Ovary (tissue), 9 donors: ENCODE data around the gene ST6GALNAC3. TPM values are rescaled to one million over a fixed set of nuclear protein-coding genes. Genes with fewer than 3 reads are reported as not detected.

Experiments used
- DNase-seq, 5 donors: peaks; one replicate each; pipeline ENCODE4 v3.0.0-alpha.2; 2019 to 2020
- H3K27ac ChIP-seq, 2 donors: fragments of 200-600 bp; one replicate each; pipeline versions ENCODE4 v1.5.1 to v1.8.0; 2019 to 2022
- H3K27me3 ChIP-seq: fragments of 200-600 bp; one replicate; pipeline ENCODE4 v1.8.0; 2022
- H3K36me3 ChIP-seq: fragments of 200-600 bp; sonication (generic); one replicate; pipeline ENCODE4 v1.5.1; 2019
- H3K4me1 ChIP-seq: one replicate; pipeline ENCODE4 v1.8.1; 2013; ENCODE audit warnings: mild to moderate bottlenecking, moderate library complexity; ENCODE audit not compliant: insufficient read depth
- H3K4me3 ChIP-seq: fragments of 200-600 bp; sonication (generic); one replicate; pipeline ENCODE4 v1.5.1; 2017
- H3K9me3 ChIP-seq, 2 donors: fragments of 200-600 bp in 1 of 2; sonication (generic) in 1 of 2; one replicate each; pipeline versions ENCODE4 v1.5.1 to v1.8.1; 2013 to 2019; ENCODE audit warnings: mild to moderate bottlenecking in 1 of 2, moderate library complexity in 1 of 2
- CTCF ChIP-seq, 3 donors: fragments of 450-650 bp in 2 of 3; fragments of 200-600 bp in 1 of 3; IDR thresholded peaks; one replicate each; pipeline versions ENCODE4 v1.5.1 to v1.8.0; 2016 to 2022; ENCODE audit warnings: antibody characterized with exemption in 3 of 3, mild to moderate bottlenecking in 1 of 3
- EP300 ChIP-seq: sonication (generic); formaldehyde crosslinking; IDR thresholded peaks from one replicate; pipeline ENCODE4 v1.6.1; 2017; ENCODE audit warnings: antibody characterized with exemption
- POLR2A ChIP-seq: fragments of 450-650 bp; IDR thresholded peaks from one replicate; pipeline ENCODE4 v1.6.1; 2017; ENCODE audit warnings: antibody characterized with exemption, mild to moderate bottlenecking, moderate library complexity
- WGBS, 3 donors: extraction: QIAGEN DNeasy Blood & Tissue Kit in 1 of 3; methylation state at CpG; one replicate each; pipeline versions ENCODE4 v1.1.5 to v1.1.7; 2013 to 2017; 5-methylcytosine and 5-hydroxymethylcytosine counted together
- intact Hi-C, 4 donors: fragments of 100-400 bp; cut with DNase I; formaldehyde crosslinking; loops; one replicate each; pipeline versions ENCODE4 v1.11.0 to v1.15.1; 2022 to 2023
- polyA plus RNA-seq, 2 donors: library from polyadenylated mRNA; stranded (reverse); fragments of 200-250 nt in 1 of 2; fragments of 350-450 nt in 1 of 2; fragmentation: Illumina TruSeq in 1 of 2; extraction: RNeasy Lipid Tissue Mini Kit (QIAGEN cat#74804) in 1 of 2; gene quantifications; one replicate each; pipeline ENCODE4 v1.2.3, GENCODE V29; 2013 to 2014
- total RNA-seq, 7 donors: library from RNA; depleted of rRNA in 2 of 7; stranded (reverse); fragments of >200 nt in 2 of 7; fragmentation: NEBNext Ultra II Directional in 3 of 7; extraction: Animal tissue kit (Norgen Biotek cat#: 25700) in 3 of 7; gene quantifications; one replicate each; pipeline versions ENCODE4 v1.1.0 to v1.2.4, GENCODE V29; 2016 to 2023
- donor health status: DM: no; HTN: no; CAD: no; lungs with moderate emphysema.
- donor health status: DM: no; HTN: no; CAD: no.
- donor health status: Bipolar disorder and iron deficiency.
- donor health status: DM: yes; HTN: yes; CAD: no.
- donor health status: DM: no; HTN: no; CAD: no.
- donor health status: DM: yes; HTN: yes; CAD: no.

Gene ST6GALNAC3
- total and polyA plus RNA-seq, 9 donors = 1.9 to 6.7 (median 4.0) TPM

- Histone ChIP-seq H3K4me1 (no peaks in the 10 kb centered on the region), H3K36me3 (no peaks in the 10 kb centered on the region), H3K9me3 (no peaks in the 10 kb centered on the region), H3K27me3 (no peaks in the 10 kb centered on the region), H3K4me3 (no peak overlapping the region), H3K27ac (no peak overlapping the region)
- intact Hi-C loops = no loop called here
- DNase-seq = no peak
- TF ChIP-seq EP300 (no peak), CTCF (IDR thresholded peaks at IDR 0.05) (no peak), POLR2A (no peak)
- WGBS, 3 donors = 93 to 98% (median 95%) methylated on average over 2 of the region's 2 CpGs
Measured at GRCh38 chr1:76161451-76161850, 86.9 kb downstream of the ST6GALNAC3 start.

- H3K27ac ChIP-seq = no peak overlapping the region
- no peak overlapping the region for H3K4me3 ChIP-seq
- H3K27me3 ChIP-seq = no peaks in the 10 kb centered on the region
- DNase-seq = no peak
- H3K4me1 ChIP-seq = no peaks in the 10 kb centered on the region
- H3K36me3 ChIP-seq = no peaks in the 10 kb centered on the region
- TF ChIP-seq POLR2A = no peak
- TF ChIP-seq CTCF (IDR thresholded peaks at IDR 0.05) = no peak
- no peak for TF ChIP-seq EP300
- H3K9me3 ChIP-seq = no peaks in the 10 kb centered on the region
- WGBS, 3 donors = 82 to 85% (median 84%) methylated on average over 5 of the region's 5 CpGs
- intact Hi-C loops = no loop called here
Measured at GRCh38 chr1:76162254-76162653, 87.7 kb downstream of the ST6GALNAC3 start.

- H3K36me3 ChIP-seq = no peaks in the 10 kb centered on the region
- intact Hi-C loops = no loop called here
Measured at GRCh38 chr1:76164165-76164564, 89.6 kb downstream of the ST6GALNAC3 start.

GRCh38 chr1:76170084-76170483 lies 95.5 kb downstream of the ST6GALNAC3 start:
- H3K27ac ChIP-seq = no peak overlapping the region
- no peaks in the 10 kb centered on the region for H3K27me3 ChIP-seq
- no peaks in the 10 kb centered on the region for H3K4me1 ChIP-seq
- TF ChIP-seq POLR2A = no peak
- TF ChIP-seq CTCF (IDR thresholded peaks at IDR 0.05) = no peak
- TF ChIP-seq EP300 = no peak
- H3K36me3 ChIP-seq = no peaks in the 10 kb centered on the region
- DNase-seq = no peak
- intact Hi-C loops = no loop called here
- WGBS, 3 donors = 65 to 94% (median 92%) methylated on average over 2 of the region's 2 CpGs
- H3K9me3 ChIP-seq = no peaks in the 10 kb centered on the region
- no peak overlapping the region for H3K4me3 ChIP-seq

More at GRCh38 chr1:76164165-76164564, 89.6 kb downstream of the ST6GALNAC3 start:
- no peak for TF ChIP-seq EP300
- TF ChIP-seq POLR2A = no peak
- no peak for TF ChIP-seq CTCF (IDR thresholded peaks at IDR 0.05)
- no peak overlapping the region for H3K4me3 ChIP-seq
- no peak for DNase-seq
- no peaks in the 10 kb centered on the region for H3K27me3 ChIP-seq
- no peaks in the 10 kb centered on the region for H3K9me3 ChIP-seq
- H3K4me1 ChIP-seq = no peaks in the 10 kb centered on the region
- H3K27ac ChIP-seq = no peak overlapping the region

- Histone ChIP-seq H3K36me3 (no peaks in the 10 kb centered on the region), H3K4me1 (no peaks in the 10 kb centered on the region), H3K27ac (no peak overlapping the region), H3K27me3 (no peaks in the 10 kb centered on the region), H3K4me3 (no peak overlapping the region), H3K9me3 (no peaks in the 10 kb centered on the region)
- 86% methylated on average over 2 of the region's 2 CpGs for WGBS, 3 donors
- DNase-seq = no peak
- intact Hi-C loops = no loop called here
- TF ChIP-seq CTCF (IDR thresholded peaks at IDR 0.05) (no peak), POLR2A (no peak), EP300 (no peak)
Measured at GRCh38 chr1:76170513-76170912, 96.0 kb downstream of the ST6GALNAC3 start.
